ENCODE measurements around the gene MICU2. TPM values are rescaled to one million over a fixed set of nuclear protein-coding genes. Genes with fewer than 3 reads are reported as not detected.

MICU2 gene
- total RNA-seq, 1 donor from 2014 or later: 27.4 TPM

- peaks cover 30% of the 10 kb centered on the region for H3K4me1 Mint-ChIP-seq (ENCODE audit: low read depth)
- no peak for DNase-seq (ENCODE audit: low spot score)
- H3K36me3 Mint-ChIP-seq (ENCODE audit: low read depth): no peaks in the 10 kb centered on the region
- no peak overlapping the region for H3K27ac Mint-ChIP-seq (ENCODE audit: unreplicated experiment)
- no peaks in the 10 kb centered on the region for H3K27me3 Mint-ChIP-seq (ENCODE audit: low read depth)
- no peak for TF ChIP-seq CTCF (IDR thresholded peaks at IDR 0.05)
- H3K9me3 Mint-ChIP-seq (ENCODE audit: low read depth): no peaks in the 10 kb centered on the region
- H3K4me3 Mint-ChIP-seq (ENCODE audit: unreplicated experiment): no peak overlapping the region
Observed at GRCh38 chr13:21576426-21576825, 27.5 kb downstream of the MICU2 start.

- no peak for TF ChIP-seq CTCF (IDR thresholded peaks at IDR 0.05)
- no peak overlapping the region for H3K4me3 Mint-ChIP-seq (ENCODE audit: unreplicated experiment)
- H3K27ac Mint-ChIP-seq (ENCODE audit: unreplicated experiment): no peak overlapping the region
- no peaks in the 10 kb centered on the region for H3K9me3 Mint-ChIP-seq (ENCODE audit: low read depth)
- H3K4me1 Mint-ChIP-seq (ENCODE audit: low read depth): peaks cover 21% of the 10 kb centered on the region
- H3K27me3 Mint-ChIP-seq (ENCODE audit: low read depth): no peaks in the 10 kb centered on the region
- H3K36me3 Mint-ChIP-seq (ENCODE audit: low read depth): no peaks in the 10 kb centered on the region
- no peak for DNase-seq (ENCODE audit: low spot score)
Observed at GRCh38 chr13:21573920-21574712, 29.9 kb downstream of the MICU2 start.

DNA sequence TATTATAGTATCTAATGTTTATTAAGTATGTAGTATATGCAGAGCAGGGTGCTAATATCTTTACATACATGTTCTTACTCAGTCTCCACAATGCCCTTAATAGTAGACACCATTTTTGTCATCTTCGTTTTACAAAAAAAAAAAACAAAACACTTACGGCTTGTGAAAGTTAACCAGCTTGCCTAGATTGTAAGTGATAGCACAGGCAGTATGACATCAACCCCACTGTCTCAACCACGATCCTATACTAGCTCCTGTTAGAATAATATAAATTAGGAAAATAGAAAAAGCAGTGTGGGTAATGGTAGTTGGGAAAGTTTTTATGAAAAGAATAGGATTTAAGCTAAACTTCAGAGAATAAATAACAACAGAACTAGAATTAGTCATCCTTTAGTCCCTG lies 34.3 kb downstream of the MICU2 start:
- no peaks in the 10 kb centered on the region for H3K27me3 Mint-ChIP-seq (ENCODE audit: low read depth)
- peaks cover 5% of the 10 kb centered on the region for H3K36me3 Mint-ChIP-seq (ENCODE audit: low read depth)
- no peak for TF ChIP-seq CTCF (IDR thresholded peaks at IDR 0.05)
- no peak for DNase-seq (ENCODE audit: low spot score)
- no peaks in the 10 kb centered on the region for H3K9me3 Mint-ChIP-seq (ENCODE audit: low read depth)
- peaks cover 11% of the 10 kb centered on the region for H3K4me1 Mint-ChIP-seq (ENCODE audit: low read depth)
- H3K4me3 Mint-ChIP-seq (ENCODE audit: unreplicated experiment): no peak overlapping the region
- no peak overlapping the region for H3K27ac Mint-ChIP-seq (ENCODE audit: unreplicated experiment)

- no peak overlapping the region for H3K27ac Mint-ChIP-seq (ENCODE audit: unreplicated experiment)
Observed at GRCh38 chr13:21568854-21569253, 35.1 kb downstream of the MICU2 start.

DNA sequence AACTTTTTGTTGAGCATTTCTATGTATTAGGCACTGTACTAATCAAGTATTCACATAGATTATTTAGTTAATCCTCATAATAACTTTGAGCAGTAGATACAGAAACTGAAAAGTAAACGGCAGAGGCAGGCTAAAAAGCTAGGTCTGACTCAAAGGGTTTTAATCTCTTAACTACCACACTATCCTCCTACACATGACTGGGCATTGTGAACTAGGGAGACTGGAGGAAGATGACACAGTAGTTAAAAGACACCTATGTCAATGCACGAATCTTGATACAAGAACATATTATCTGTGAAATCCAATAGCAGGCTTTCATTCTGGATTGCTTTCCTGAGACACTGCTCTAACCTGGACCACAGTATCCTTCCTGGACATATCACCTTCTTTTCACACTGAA lies 36.3 kb downstream of the MICU2 start:
- TF ChIP-seq CTCF (IDR thresholded peaks at IDR 0.05): no peak
- H3K4me3 Mint-ChIP-seq (ENCODE audit: unreplicated experiment): no peak overlapping the region
- H3K4me1 Mint-ChIP-seq (ENCODE audit: low read depth): peaks cover 6% of the 10 kb centered on the region
- H3K27me3 Mint-ChIP-seq (ENCODE audit: low read depth): no peaks in the 10 kb centered on the region
- DNase-seq (ENCODE audit: low spot score): no peak
- peaks cover 15% of the 10 kb centered on the region for H3K36me3 Mint-ChIP-seq (ENCODE audit: low read depth)
- H3K9me3 Mint-ChIP-seq (ENCODE audit: low read depth): no peaks in the 10 kb centered on the region
- H3K27ac Mint-ChIP-seq (ENCODE audit: unreplicated experiment): no peak overlapping the region

More at GRCh38 chr13:21568854-21569253, 35.1 kb downstream of the MICU2 start:
- Mint-ChIP-seq H3K4me3 (ENCODE audit: unreplicated experiment) (no peak overlapping the region), H3K36me3 (ENCODE audit: low read depth) (peaks cover 9% of the 10 kb centered on the region), H3K9me3 (ENCODE audit: low read depth) (no peaks in the 10 kb centered on the region), H3K27me3 (ENCODE audit: low read depth) (no peaks in the 10 kb centered on the region), H3K4me1 (ENCODE audit: low read depth) (peaks cover 8% of the 10 kb centered on the region)
- TF ChIP-seq CTCF (IDR thresholded peaks at IDR 0.05): no peak
- no peak for DNase-seq (ENCODE audit: low spot score)

Data from chondrocyte (in vitro differentiated cells).